Right lung (tissue), 5 donors: ENCODE measurements around the gene MGAT4A. TPM values are rescaled to one million over a fixed set of nuclear protein-coding genes. Genes with fewer than 3 reads are reported as not detected.

ENCODE experiments used
- DNase-seq, 2 donors: peaks; one replicate each; pipeline ENCODE4 v3.0.0-alpha.2; 2013
- polyA plus RNA-seq, 5 donors: library from polyadenylated mRNA; unstranded; fragments of 120-200 nt; gene quantifications; one replicate each; pipeline versions ENCODE4 v1.2.1 to v1.2.3, GENCODE V29; 2013; ENCODE audit warnings: inconsistent platforms in 1 of 5, low replicate concordance in 1 of 5; ENCODE audit not compliant: insufficient read length in 5 of 5, insufficient read depth in 1 of 5

MGAT4A gene
- polyA plus RNA-seq, 5 donors = 11.5 to 21.5 (median 19.1) TPM

- no peak for DNase-seq
Observed at GRCh38 chr2:98573426-98573825, 157.5 kb downstream of the MGAT4A start.

- no peak for DNase-seq
Observed at GRCh38 chr2:98572676-98573075, 158.3 kb downstream of the MGAT4A start.

GRCh38 chr2:98572211-98572610, 158.7 kb downstream of the MGAT4A start:
- no peak for DNase-seq

GRCh38 chr2:98571796-98572195, 159.1 kb downstream of the MGAT4A start:
- DNase-seq = no peak

GRCh38 chr2:98571121-98571701, 159.7 kb downstream of the MGAT4A start:
- DNase-seq = no peak

GRCh38 chr2:98570356-98570755, 160.6 kb downstream of the MGAT4A start:
- DNase-seq = no peak

GRCh38 chr2:98569915-98570314, 161.0 kb downstream of the MGAT4A start:
- no peak for DNase-seq

GRCh38 chr2:98569197-98569793, 161.6 kb downstream of the MGAT4A start:
- DNase-seq = no peak

Other genes starting within 250 kb of the MGAT4A start
- 10 to 100 TPM; 68.8 to 96.0 (median 74.6) TPM for gene COA5, start 122.6 kb downstream of the MGAT4A start, polyA plus RNA-seq
- 10 to 100 TPM; 52.1 to 68.9 (median 58.3) TPM for gene UNC50, start 122.5 kb downstream of the MGAT4A start, polyA plus RNA-seq
- gene CRACDL, start 205.1 kb upstream of the MGAT4A start, polyA plus RNA-seq = 1 to 10 TPM; 3.2 to 7.2 (median 5.3) TPM